Psoas muscle (tissue), 7 donors: ENCODE results near the gene MRGPRX4. TPM values are rescaled to one million over a fixed set of nuclear protein-coding genes. Genes with fewer than 3 reads are reported as not detected.

Source experiments
- polyA plus RNA-seq, 3 donors: library from polyadenylated mRNA; stranded (reverse); fragments of 200-250 nt; gene quantifications; one replicate each; pipeline ENCODE4 v1.2.3, GENCODE V29; 2013
- total RNA-seq, 4 donors: library from RNA; stranded (reverse); fragmentation: NEBNext Ultra II Directional in 2 of 4; extraction: Animal tissue kit (Norgen Biotek cat#: 25700) in 2 of 4; gene quantifications; one replicate each; pipeline versions ENCODE4 v1.2.1 to v1.2.4, GENCODE V29; 2021 to 2023
- donor health status: healthy with polysubstance abuse.
- donor health status: DM: no; HTN: no; CAD: no; lungs with moderate emphysema.
- donor health status: Bipolar disorder and iron deficiency.
- donor health status: healthy.
- donor health status: DM: no; HTN: no; CAD: no.
- donor health status: DM: no; HTN: no; CAD: no.
- donor health status: DM: yes; HTN: yes; CAD: no.

The MRGPRX4 gene
- total and polyA plus RNA-seq, 7 donors: not detected

Other genes with a start within 250 kb of the MRGPRX4 start
- gene SERGEF, start 159.8 kb upstream of the MRGPRX4 start, total RNA-seq: 10 to 100 TPM; 17.9 to 28.3 (median 25.1) TPM
- 10 to 100 TPM; 11.1 to 33.1 (median 29.5) TPM for gene SERGEF, start 159.8 kb upstream of the MRGPRX4 start, polyA plus RNA-seq
- gene TPH1, start 126.6 kb upstream of the MRGPRX4 start, total RNA-seq: under 1 TPM in 3 of 4 donors, not detected in 1; 0.04 to 0.28 (median 0.06) TPM
- gene TPH1, start 126.6 kb upstream of the MRGPRX4 start, polyA plus RNA-seq: under 1 TPM; 0.03 to 0.18 (median 0.08) TPM
- 1 to 10 TPM; 3.5 to 6.5 (median 4.6) TPM for gene SAAL1, start 66.8 kb upstream of the MRGPRX4 start, total RNA-seq
- gene SAAL1, start 66.8 kb upstream of the MRGPRX4 start, polyA plus RNA-seq: 1 to 10 TPM; 5.3 to 6.7 (median 5.5) TPM
- not detected for gene MRGPRX3, start 40.3 kb upstream of the MRGPRX4 start, total RNA-seq
- not detected for gene MRGPRX3, start 40.3 kb upstream of the MRGPRX4 start, polyA plus RNA-seq
- gene SAA4, start 64.0 kb downstream of the MRGPRX4 start, total RNA-seq: 1 to 10 TPM in 1 of 4 donors, under 1 TPM in 1, not detected in 2; 0.46 to 2.9 TPM
- gene SAA4, start 64.0 kb downstream of the MRGPRX4 start, polyA plus RNA-seq: under 1 TPM in 1 of 3 donors, not detected in 2; 0.05 TPM
- 10 to 100 TPM; 11.3 to 35.5 (median 25.6) TPM for gene SAA2, start 75.8 kb downstream of the MRGPRX4 start, total RNA-seq
- 1 to 10 TPM; 2.6 to 6.3 (median 3.0) TPM for gene SAA2, start 75.8 kb downstream of the MRGPRX4 start, polyA plus RNA-seq
- 100 to 1,000 TPM in 1 of 4 donors, 10 to 100 TPM in 3; 29.1 to 100 (median 36.2) TPM for gene SAA1, start 93.4 kb downstream of the MRGPRX4 start, total RNA-seq
- gene SAA1, start 93.4 kb downstream of the MRGPRX4 start, polyA plus RNA-seq: 10 to 100 TPM in 2 of 3 donors, 1 to 10 TPM in 1; 7.3 to 16.9 (median 14.4) TPM
- gene HPS5, start 149.3 kb downstream of the MRGPRX4 start, total RNA-seq: 10 to 100 TPM in 1 of 4 donors, 1 to 10 TPM in 3; 7.0 to 11.9 (median 8.8) TPM
- gene HPS5, start 149.3 kb downstream of the MRGPRX4 start, polyA plus RNA-seq: 10 to 100 TPM in 1 of 3 donors, 1 to 10 TPM in 2; 4.9 to 11.3 (median 9.9) TPM
- gene GTF2H1, start 149.7 kb downstream of the MRGPRX4 start, total RNA-seq: 10 to 100 TPM; 14.5 to 25.2 (median 19.4) TPM
- gene GTF2H1, start 149.7 kb downstream of the MRGPRX4 start, polyA plus RNA-seq: 10 to 100 TPM; 15.5 to 39.2 (median 38.5) TPM
- 100 to 1,000 TPM; 254 to 867 (median 701) TPM for gene LDHA, start 221.7 kb downstream of the MRGPRX4 start, total RNA-seq
- 1,000 to 10,000 TPM in 2 of 3 donors, 100 to 1,000 TPM in 1; 903 to 1,038 (median 1,020) TPM for gene LDHA, start 221.7 kb downstream of the MRGPRX4 start, polyA plus RNA-seq
- gene LDHC, start 239.5 kb downstream of the MRGPRX4 start, total RNA-seq: 1 to 10 TPM in 2 of 4 donors, under 1 TPM in 1, not detected in 1; 0.64 to 3.0 (median 2.5) TPM
- 1 to 10 TPM in 2 of 3 donors, not detected in 1; 2.3 to 4.0 TPM for gene LDHC, start 239.5 kb downstream of the MRGPRX4 start, polyA plus RNA-seq